Trophoblast cell (in vitro differentiated cells and primary cell): ENCODE data around the gene PRKN.

Experiments
- DNase-seq, 2 donors: peaks; one replicate each; pipeline ENCODE4 v3.0.0-alpha.2; 2016
- H2AFZ ChIP-seq: 2 replicates; pipeline ENCODE4 v1.6.1; 2013; ENCODE audit warnings: low read length, moderate library complexity, mild to moderate bottlenecking; ENCODE audit not compliant: insufficient read depth, poor library complexity
- H2AK5ac ChIP-seq: 2 replicates; pipeline ENCODE4 v1.6.1; 2013; ENCODE audit warnings: mild to moderate bottlenecking, low read length
- H2BK120ac ChIP-seq: 2 replicates; pipeline ENCODE4 v1.6.1; 2013; ENCODE audit warnings: low read length, mild to moderate bottlenecking, moderate library complexity; ENCODE audit not compliant: insufficient read depth, poor library complexity
- H2BK12ac ChIP-seq: 2 replicates; pipeline ENCODE4 v1.6.1; 2013; ENCODE audit warnings: mild to moderate bottlenecking, low read length, moderate library complexity
- H2BK5ac ChIP-seq: 2 replicates; pipeline ENCODE4 v1.6.1; 2013; ENCODE audit warnings: low read length, low read depth, moderate library complexity, mild to moderate bottlenecking; ENCODE audit not compliant: poor library complexity
- H3K14ac ChIP-seq: 2 replicates; pipeline ENCODE4 v1.6.1; 2013; ENCODE audit warnings: mild to moderate bottlenecking, low read length
- H3K18ac ChIP-seq: 2 replicates; pipeline ENCODE4 v1.6.1; 2013; ENCODE audit warnings: mild to moderate bottlenecking, low read length
- H3K23ac ChIP-seq: 2 replicates; pipeline ENCODE4 v1.6.1; 2013; ENCODE audit warnings: low read length
- H3K27ac ChIP-seq: 2 replicates; pipeline ENCODE4 v1.5.1; 2013; ENCODE audit warnings: low read depth, mild to moderate bottlenecking, inconsistent platforms, low read length, moderate library complexity
- H3K27me3 ChIP-seq: 2 replicates; pipeline ENCODE4 v1.6.1; 2013; ENCODE audit warnings: inconsistent platforms, mild to moderate bottlenecking, low read length, moderate library complexity; ENCODE audit not compliant: insufficient read depth
- H3K36me3 ChIP-seq, 2 experiments: 1 replicate in 1 of 2; 2 replicates in 1 of 2; pipeline ENCODE4 v1.6.1; 2013; ENCODE audit warnings: low read length in 2 of 2, mild to moderate bottlenecking in 2 of 2, moderate library complexity in 1 of 2; ENCODE audit not compliant: insufficient read depth in 2 of 2, control insufficient read depth in 1 of 2
- H3K4ac ChIP-seq: 2 replicates; pipeline ENCODE4 v1.6.1; 2013; ENCODE audit warnings: low read depth, mild to moderate bottlenecking, low read length, moderate library complexity
- H3K4me1 ChIP-seq, 2 experiments: 1 replicate in 1 of 2; 2 replicates in 1 of 2; pipeline ENCODE4 v1.6.1; 2013; ENCODE audit warnings: low read length in 2 of 2, mild to moderate bottlenecking in 2 of 2, moderate library complexity in 1 of 2; ENCODE audit not compliant: insufficient read depth in 2 of 2, control insufficient read depth in 1 of 2
- H3K4me2 ChIP-seq: 2 replicates; pipeline ENCODE4 v1.6.1; 2013; ENCODE audit warnings: inconsistent platforms, mild to moderate bottlenecking, low read length, moderate library complexity
- H3K4me3 ChIP-seq: 2 replicates; pipeline ENCODE4 v1.5.1; 2013; ENCODE audit warnings: mild to moderate bottlenecking, low read depth, low read length, inconsistent platforms
- H3K79me1 ChIP-seq: one replicate; pipeline ENCODE4 v1.6.1; 2013; ENCODE audit warnings: low read length
- H3K79me2 ChIP-seq: 2 replicates; pipeline ENCODE4 v1.6.1; 2013; ENCODE audit warnings: low read length, mild to moderate bottlenecking; ENCODE audit not compliant: control insufficient read depth, insufficient read depth, poor library complexity
- H3K9ac ChIP-seq: 2 replicates; pipeline ENCODE4 v1.6.1; 2013; ENCODE audit warnings: mild to moderate bottlenecking, low read length
- H3K9me3 ChIP-seq: 2 replicates; pipeline ENCODE4 v1.6.1; 2013; ENCODE audit warnings: low read depth, mild to moderate bottlenecking, control low read depth, inconsistent platforms, low read length; ENCODE audit not compliant: insufficient read depth
- H4K12ac ChIP-seq: 2 replicates; pipeline ENCODE4 v1.6.1; 2013; ENCODE audit warnings: low read depth, mild to moderate bottlenecking, low read length, moderate library complexity
- H4K8ac ChIP-seq: 2 replicates; pipeline ENCODE4 v1.6.1; 2013; ENCODE audit warnings: low read depth, mild to moderate bottlenecking, low read length, moderate library complexity
- H4K91ac ChIP-seq: one replicate; pipeline ENCODE4 v1.6.1; 2013; ENCODE audit warnings: low read depth, mild to moderate bottlenecking, low read length, moderate library complexity
- WGBS: extraction: QIAGEN DNeasy Blood & Tissue Kit; methylation state at CpG from one replicate; pipeline ENCODE4 v1.1.7; 2013; ENCODE audit warnings: missing lambda C conversion rate; ENCODE audit not compliant: insufficient read length, insufficient coverage; ENCODE audit errors: extremely low coverage; 5-methylcytosine and 5-hydroxymethylcytosine counted together

PRKN gene

DNA sequence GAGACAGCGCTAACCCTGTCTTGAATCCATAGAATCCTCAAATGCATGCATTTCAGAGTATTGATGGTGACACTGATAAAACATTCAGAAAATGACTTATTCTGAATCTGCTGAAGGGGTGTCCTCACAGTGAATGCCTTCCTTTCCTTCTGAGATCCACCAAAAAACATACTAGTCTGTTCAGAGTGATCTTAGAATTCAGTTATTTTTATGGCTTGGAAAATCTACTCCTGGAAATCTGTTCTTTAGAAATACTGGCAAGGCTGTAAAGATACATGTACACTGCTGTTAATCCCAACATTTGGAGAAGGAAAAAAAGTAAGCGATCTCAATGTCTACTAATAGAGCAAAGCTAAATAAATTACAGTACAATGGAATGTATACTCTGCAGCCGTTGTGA, 781.1 kb downstream of the PRKN start:
- Histone ChIP-seq H2AFZ (no peak overlapping the region), H4K12ac (no peak overlapping the region), H3K79me1 (no peaks in the 10 kb centered on the region), H3K18ac (no peak overlapping the region), H2BK12ac (no peak overlapping the region), H3K4me2 (no peak overlapping the region), H4K91ac (no peak overlapping the region), H3K14ac (no peak overlapping the region), H3K9me3 (no peaks in the 10 kb centered on the region), H2AK5ac (no peak overlapping the region), H3K4me3 (no peak overlapping the region), H3K23ac (no peak overlapping the region), H3K27me3 (no peaks in the 10 kb centered on the region), H3K36me3 (no peaks in the 10 kb centered on the region), H3K4me1 (no peaks in the 10 kb centered on the region), H4K8ac (no peak overlapping the region), H3K27ac (no peak overlapping the region), H3K9ac (no peak overlapping the region), H3K4ac (no peak overlapping the region), H2BK120ac (no peak overlapping the region), H2BK5ac (no peak overlapping the region), H3K79me2 (no peaks in the 10 kb centered on the region)
- DNase-seq, result no peak
- WGBS, result no CpG with 5 or more reads among the region's 3 CpGs

DNA sequence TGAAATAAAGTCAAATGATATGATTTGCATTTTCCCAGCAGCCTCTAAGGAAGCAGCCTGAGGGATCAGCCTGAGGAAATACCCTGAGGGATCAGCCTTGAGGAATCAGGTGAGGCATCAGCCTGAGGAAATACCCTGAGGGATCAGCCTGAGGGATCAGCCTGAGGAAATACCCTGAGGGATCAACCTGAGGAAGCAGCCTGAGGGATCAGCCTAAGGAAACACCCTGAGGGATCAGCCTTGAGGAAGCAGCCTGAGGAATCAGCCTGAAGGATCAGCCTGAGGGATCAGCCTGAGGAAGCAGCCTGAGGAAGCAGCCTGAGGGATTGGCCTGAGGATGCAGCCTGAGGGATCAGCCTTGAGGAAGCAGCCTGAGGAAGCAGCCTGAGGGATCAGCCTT, 784.0 kb downstream of the PRKN start:
- H3K4ac ChIP-seq, result no peak overlapping the region
- no peak overlapping the region for H2BK120ac ChIP-seq
- H2AFZ ChIP-seq, result no peak overlapping the region
- no peak overlapping the region for H3K27ac ChIP-seq
- H3K9ac ChIP-seq, result no peak overlapping the region
- H4K91ac ChIP-seq, result no peak overlapping the region
- H4K12ac ChIP-seq, result no peak overlapping the region
- H3K79me1 ChIP-seq, result no peaks in the 10 kb centered on the region
- no peak overlapping the region for H3K14ac ChIP-seq
- H2AK5ac ChIP-seq, result no peak overlapping the region
- H2BK5ac ChIP-seq, result no peak overlapping the region
- DNase-seq, result peak; percentile 40 to 76
- H3K79me2 ChIP-seq, result no peaks in the 10 kb centered on the region
- H2BK12ac ChIP-seq, result no peak overlapping the region
- no peak overlapping the region for H4K8ac ChIP-seq
- H3K4me2 ChIP-seq, result no peak overlapping the region
- no peak overlapping the region for H3K23ac ChIP-seq
- no peaks in the 10 kb centered on the region for H3K9me3 ChIP-seq
- no peaks in the 10 kb centered on the region for H3K27me3 ChIP-seq
- no peaks in the 10 kb centered on the region for H3K36me3 ChIP-seq
- H3K18ac ChIP-seq, result no peak overlapping the region
- no peak overlapping the region for H3K4me3 ChIP-seq
- no peaks in the 10 kb centered on the region for H3K4me1 ChIP-seq

DNA sequence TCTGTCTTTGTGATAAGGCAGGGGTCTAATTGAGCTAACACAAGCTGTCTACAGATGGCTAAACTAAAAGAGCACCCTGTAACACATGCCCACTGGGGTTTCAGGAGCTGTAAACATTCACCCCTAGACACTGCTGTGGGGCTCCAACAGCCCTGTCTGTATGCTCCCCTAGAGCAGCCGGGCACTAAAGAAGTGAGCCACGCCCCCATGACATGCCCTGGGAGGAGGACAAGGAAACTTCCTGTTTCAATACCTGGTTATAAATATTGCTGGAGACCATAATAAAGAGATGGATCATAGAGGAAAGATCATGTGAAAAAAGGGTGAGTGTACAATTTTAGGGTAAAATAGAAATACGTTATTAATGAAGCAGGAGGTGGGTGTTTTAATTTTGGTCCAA, 786.0 kb downstream of the PRKN start:
- Histone ChIP-seq H3K4ac (no peak overlapping the region), H3K4me2 (no peak overlapping the region), H3K4me3 (no peak overlapping the region), H3K18ac (no peak overlapping the region), H3K27me3 (no peaks in the 10 kb centered on the region), H3K9me3 (no peaks in the 10 kb centered on the region), H3K79me2 (no peaks in the 10 kb centered on the region), H2BK12ac (no peak overlapping the region), H2AK5ac (no peak overlapping the region), H2BK120ac (no peak overlapping the region), H3K27ac (no peak overlapping the region), H3K23ac (no peak overlapping the region), H4K91ac (no peak overlapping the region), H2BK5ac (no peak overlapping the region), H3K9ac (no peak overlapping the region), H3K14ac (no peak overlapping the region), H4K12ac (no peak overlapping the region), H2AFZ (no peak overlapping the region), H3K79me1 (no peaks in the 10 kb centered on the region), H3K4me1 (no peaks in the 10 kb centered on the region), H4K8ac (no peak overlapping the region), H3K36me3 (no peaks in the 10 kb centered on the region)
- WGBS, result 100% methylated on average over 1 of the region's 3 CpGs
- no peak for DNase-seq

DNA sequence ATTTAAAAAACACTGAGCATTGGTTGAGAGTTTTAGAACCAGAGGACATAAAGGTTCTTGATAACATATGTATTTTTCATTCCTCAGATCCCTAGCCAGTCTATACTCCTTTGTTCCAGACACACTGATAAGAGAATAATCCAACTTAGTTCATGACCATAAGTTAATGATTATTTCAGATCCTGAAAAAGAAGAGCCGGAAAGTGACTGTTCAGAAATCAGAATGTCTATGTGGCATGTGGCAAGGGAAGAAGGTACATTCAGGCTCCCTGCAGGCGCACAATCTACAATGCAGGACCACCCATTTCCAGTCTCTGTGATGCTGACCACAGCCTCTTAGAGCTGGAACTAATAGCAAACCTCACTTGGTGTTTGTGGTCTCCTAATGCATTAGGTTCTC, 787.0 kb downstream of the PRKN start:
- H3K4me3 ChIP-seq, result no peak overlapping the region
- no peaks in the 10 kb centered on the region for H3K36me3 ChIP-seq
- H4K8ac ChIP-seq, result no peak overlapping the region
- WGBS, result no CpG with 5 or more reads among the region's 2 CpGs
- no peak overlapping the region for H3K4ac ChIP-seq
- H3K9me3 ChIP-seq, result no peaks in the 10 kb centered on the region
- no peak overlapping the region for H4K12ac ChIP-seq
- no peak overlapping the region for H3K14ac ChIP-seq
- no peaks in the 10 kb centered on the region for H3K27me3 ChIP-seq
- no peak overlapping the region for H3K4me2 ChIP-seq
- no peaks in the 10 kb centered on the region for H3K79me2 ChIP-seq
- no peaks in the 10 kb centered on the region for H3K79me1 ChIP-seq
- H2BK5ac ChIP-seq, result no peak overlapping the region
- H3K9ac ChIP-seq, result no peak overlapping the region
- no peak overlapping the region for H2AK5ac ChIP-seq
- H3K4me1 ChIP-seq, result no peaks in the 10 kb centered on the region
- no peak overlapping the region for H3K27ac ChIP-seq
- H2AFZ ChIP-seq, result no peak overlapping the region
- H3K23ac ChIP-seq, result no peak overlapping the region
- H3K18ac ChIP-seq, result no peak overlapping the region
- no peak overlapping the region for H4K91ac ChIP-seq
- DNase-seq, result no peak
- H2BK12ac ChIP-seq, result no peak overlapping the region
- no peak overlapping the region for H2BK120ac ChIP-seq

DNA sequence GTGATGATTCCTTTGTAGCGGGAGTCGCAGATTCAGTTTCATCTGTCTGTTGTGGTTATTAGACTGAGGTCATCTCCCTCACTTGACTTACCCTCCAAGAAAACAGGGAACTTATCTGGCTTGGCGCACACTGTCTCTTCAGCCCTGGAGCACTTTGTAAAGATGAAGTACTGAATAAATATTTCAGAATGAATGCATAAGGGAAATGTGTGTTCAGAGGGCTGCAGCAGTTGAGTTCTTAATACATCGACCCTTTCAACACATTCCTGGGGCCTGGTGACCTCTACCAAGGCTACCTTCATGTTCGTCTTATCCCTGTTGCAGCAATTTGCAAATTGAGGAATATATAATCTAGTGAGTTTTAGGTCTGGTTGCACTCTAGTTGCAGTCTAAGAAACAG, 801.2 kb downstream of the PRKN start:
- Histone ChIP-seq H4K12ac (no peak overlapping the region), H3K4ac (no peak overlapping the region), H3K9me3 (no peaks in the 10 kb centered on the region), H3K23ac (no peak overlapping the region), H3K4me3 (no peak overlapping the region), H3K27ac (no peak overlapping the region), H3K36me3 (no peaks in the 10 kb centered on the region), H4K8ac (no peak overlapping the region), H2AFZ (no peak overlapping the region), H2AK5ac (no peak overlapping the region), H2BK120ac (no peak overlapping the region), H2BK5ac (no peak overlapping the region), H3K79me2 (no peaks in the 10 kb centered on the region), H2BK12ac (no peak overlapping the region), H3K4me1 (no peaks in the 10 kb centered on the region), H3K79me1 (no peaks in the 10 kb centered on the region), H3K4me2 (no peak overlapping the region), H3K18ac (no peak overlapping the region), H3K9ac (no peak overlapping the region), H4K91ac (no peak overlapping the region), H3K14ac (no peak overlapping the region), H3K27me3 (no peaks in the 10 kb centered on the region)
- no CpG with 5 or more reads among the region's 5 CpGs for WGBS
- no peak for DNase-seq
